GM19043 (cell line): ENCODE data around the gene UBR2.
"Not testable (repeated sequence)": the region's sequence is repeated elsewhere in the genome, so short reads cannot be mapped to it uniquely, and the experiment has no call there.

Experiments used
- ATAC-seq: cut with Tn5 transposase; IDR thresholded peaks from one replicate; pipeline ENCODE4 v1.9.1; 2021; ENCODE audit warnings: low read depth; ENCODE audit not compliant: unreplicated experiment

The UBR2 gene

DNA sequence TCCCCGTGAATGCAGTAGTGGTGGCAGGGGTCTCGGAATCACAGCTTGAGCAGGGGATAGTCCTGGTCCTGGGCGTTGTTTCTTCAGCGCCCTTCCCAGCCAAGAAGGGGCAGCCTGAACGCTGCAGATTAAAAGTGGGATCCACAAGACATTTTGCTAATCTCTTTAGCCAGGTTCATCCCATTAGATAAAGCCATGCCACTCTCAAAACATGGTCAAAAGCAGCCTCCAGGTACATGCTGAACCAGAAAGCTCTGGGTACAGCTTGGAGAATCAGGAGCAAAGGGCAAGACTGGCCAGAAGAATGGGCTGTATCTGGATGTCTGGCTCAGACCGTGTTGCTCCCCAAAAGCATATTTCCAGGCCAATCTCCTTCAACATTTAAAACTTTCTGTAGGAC is 158.7 kb downstream of the UBR2 start, which contains the start of gene PRPH2:
PRPH2 (minus strand) TSS at position 101 of the 400 bp plus-strand sequence. CDS start 263 bp downstream, outside the sequence.
- ATAC-seq: no peak

GRCh38 chr6:42724825-42725224 is 161.0 kb downstream of the UBR2 start:
- ATAC-seq: no peak

GRCh38 chr6:42726026-42726425 is 162.2 kb downstream of the UBR2 start:
- ATAC-seq: no peak

GRCh38 chr6:42726485-42727086 is 162.8 kb downstream of the UBR2 start:
- peak; percentile 89 for ATAC-seq

DNA sequence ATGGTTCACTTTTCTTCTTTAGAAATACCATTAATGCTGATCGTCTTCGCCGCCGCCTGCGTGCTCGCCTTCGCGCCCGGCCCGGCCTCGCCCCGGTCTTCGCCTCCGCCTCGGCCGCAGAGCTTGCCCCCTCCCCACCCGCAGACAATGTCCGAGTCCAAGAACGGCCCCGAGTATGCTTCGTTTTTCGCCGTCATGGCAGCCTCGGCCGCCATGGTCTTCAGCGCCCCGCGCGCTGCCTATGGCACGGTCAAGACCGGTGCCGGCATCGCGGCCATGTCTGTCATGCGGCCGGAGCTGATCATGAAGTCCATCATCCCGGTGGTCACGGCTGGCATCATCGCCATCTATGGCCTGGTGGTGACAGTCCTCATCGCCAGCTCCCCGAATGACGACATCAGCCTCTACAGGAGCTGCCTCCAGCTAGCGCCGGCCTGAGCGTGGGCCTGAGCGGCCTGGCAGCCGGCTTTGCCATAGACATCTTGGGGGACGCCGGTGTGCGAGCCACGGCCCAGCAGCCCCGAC is 163.3 kb downstream of the UBR2 start:
- no peak for ATAC-seq

- ATAC-seq: no peak
Measured at GRCh38 chr6:42727627-42728026, 163.8 kb downstream of the UBR2 start.

GRCh38 chr6:42729731-42730130 is 165.9 kb downstream of the UBR2 start:
- ATAC-seq: no peak

DNA sequence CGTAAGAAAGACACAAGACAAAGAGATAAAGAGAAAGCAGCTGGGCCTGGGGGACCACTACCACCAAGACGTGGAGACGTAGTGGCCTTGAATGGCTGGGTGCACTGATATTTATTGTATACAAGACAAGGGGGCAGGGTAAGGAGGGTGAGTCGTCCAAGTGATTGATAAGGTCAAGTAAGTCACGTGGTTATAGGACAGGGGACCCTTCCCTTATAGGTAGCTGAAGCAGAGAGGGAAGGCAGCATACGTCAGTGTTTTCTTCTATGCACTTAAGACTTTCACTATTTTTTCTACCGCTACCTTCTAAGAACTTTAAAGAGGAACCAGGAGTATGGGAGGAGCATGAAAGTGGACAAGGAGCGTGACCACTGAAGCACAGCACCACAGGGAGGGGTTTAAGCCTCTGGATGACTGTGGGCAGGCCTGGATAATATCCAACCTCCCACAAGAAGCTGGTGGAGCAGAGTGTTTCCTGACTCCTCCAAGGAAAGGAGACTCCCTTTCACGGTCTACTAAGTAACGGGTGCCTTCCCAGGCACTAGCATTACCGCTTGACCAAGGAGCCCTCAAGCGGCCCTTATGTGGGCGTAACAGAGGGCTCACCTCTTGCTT is 170.1 kb downstream of the UBR2 start:
- ATAC-seq: not testable (repeated sequence)

GRCh38 chr6:42735976-42736375 is 172.1 kb downstream of the UBR2 start:
- no peak for ATAC-seq

DNA sequence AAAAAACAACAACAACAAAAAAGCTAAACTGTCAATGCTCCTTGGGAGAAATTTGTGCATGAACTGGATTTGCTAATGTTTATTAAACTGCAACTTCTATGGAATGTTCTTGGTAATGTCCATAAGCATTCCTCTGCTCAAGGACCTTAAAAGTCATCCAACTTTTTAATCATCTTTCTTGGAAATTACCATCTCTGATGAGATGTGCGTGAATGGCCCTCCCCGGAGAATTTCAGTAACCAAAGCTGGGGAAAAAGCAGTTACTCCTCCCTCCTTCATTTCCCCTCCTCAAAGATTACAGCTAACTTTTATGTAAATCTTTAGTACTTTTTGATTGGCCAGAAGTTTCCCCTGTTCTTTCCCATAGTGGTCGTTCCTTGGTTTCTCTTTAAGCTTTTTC is 176.9 kb downstream of the UBR2 start:
- no peak for ATAC-seq

GRCh38 chr6:42742116-42742894 is 178.5 kb downstream of the UBR2 start:
- ATAC-seq: no peak
